Stimulated activated naive CD4-positive, alpha-beta T cell treated with Interleukin-2 at 50 U/mL for 16 hours (primary cell): ENCODE measurements around the gene ENOX1.

Experiments used
- DNase-seq: peaks from one replicate; lab custom pipeline; 2025; lab: John Stamatoyannopoulos, UW

Gene ENOX1

DNA sequence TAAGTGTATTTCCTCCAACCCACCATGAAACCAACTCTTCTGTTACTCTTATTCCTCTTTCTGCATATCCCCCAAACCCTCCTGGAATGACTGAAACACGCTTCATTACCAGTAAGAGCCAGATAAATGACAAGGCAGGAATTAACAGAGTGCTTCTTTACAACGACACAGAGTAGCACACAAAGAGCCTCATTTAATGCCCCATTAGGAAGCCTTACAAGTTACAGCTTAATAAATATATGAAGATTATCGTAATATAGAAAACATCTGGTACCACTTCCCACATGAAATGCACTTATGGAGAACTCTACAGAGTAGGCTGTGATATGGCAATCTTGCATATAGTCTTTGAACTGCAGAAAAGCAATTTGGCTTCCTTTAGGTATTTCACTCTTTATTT lies 116.8 kb downstream of the ENOX1 start:
- no peak for DNase-seq

DNA sequence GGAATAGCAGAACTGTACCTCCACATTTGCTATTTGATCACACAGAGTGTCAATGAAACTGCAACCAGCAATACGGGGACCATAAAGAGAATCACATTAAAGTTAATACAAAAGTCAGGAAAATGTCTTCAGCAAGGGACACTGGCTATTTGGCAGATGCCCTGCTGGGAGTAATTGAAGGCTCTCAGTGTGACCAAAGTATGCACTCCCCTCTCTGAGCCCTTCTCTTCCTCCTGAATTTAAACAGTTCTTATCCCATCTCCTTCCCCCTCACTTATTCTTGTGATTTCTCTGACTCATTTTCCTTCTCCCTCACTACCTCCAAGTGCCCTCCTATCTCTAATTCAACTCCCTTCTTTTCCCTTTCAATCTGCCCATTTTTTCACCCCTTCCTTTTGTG lies 117.7 kb downstream of the ENOX1 start:
- no peak for DNase-seq

GRCh38 chr13:43666403-43666802 lies 120.4 kb downstream of the ENOX1 start:
- DNase-seq: no peak

DNA sequence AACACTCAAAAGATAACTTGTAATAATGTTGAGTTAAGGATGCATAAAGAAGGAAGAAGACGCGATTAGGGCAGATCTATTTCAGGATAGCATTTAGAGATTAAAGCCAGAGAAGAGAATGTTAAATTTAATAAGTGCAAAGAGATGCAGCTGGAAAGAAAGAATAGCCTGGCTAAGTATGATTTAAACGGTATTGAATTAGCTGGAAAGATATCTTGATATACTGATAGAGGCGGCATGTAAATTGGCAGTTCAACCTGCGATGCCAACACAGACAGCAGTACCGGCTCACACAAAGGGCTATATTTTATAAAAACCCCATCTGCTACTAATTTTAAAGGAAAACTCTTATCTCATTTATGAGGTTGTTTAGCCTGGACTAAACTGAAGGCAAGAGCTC lies 121.4 kb downstream of the ENOX1 start:
- no peak for DNase-seq

DNA sequence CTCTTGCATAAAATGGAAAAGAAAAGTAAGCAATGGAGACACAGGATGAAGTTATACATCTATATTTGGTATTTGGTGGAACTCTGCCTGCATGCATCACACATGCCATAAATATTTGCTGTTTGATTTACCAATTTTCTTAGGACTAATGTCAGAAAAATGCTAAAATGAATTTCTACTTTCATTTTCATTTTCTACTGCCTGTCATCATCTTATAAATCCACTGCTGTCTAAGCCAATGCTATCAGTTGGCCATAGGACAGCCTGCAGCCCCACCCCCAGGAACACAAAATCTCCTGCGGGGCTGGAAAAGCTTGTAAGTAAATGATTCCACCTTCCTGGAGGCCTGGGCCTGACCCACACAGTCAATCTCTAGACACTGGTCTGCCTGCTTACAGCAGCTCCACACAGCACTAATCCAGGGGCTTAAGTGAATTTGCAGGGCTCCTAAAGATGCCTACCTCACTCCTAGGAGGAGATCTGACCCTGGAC lies 122.0 kb downstream of the ENOX1 start:
- no peak for DNase-seq

DNA sequence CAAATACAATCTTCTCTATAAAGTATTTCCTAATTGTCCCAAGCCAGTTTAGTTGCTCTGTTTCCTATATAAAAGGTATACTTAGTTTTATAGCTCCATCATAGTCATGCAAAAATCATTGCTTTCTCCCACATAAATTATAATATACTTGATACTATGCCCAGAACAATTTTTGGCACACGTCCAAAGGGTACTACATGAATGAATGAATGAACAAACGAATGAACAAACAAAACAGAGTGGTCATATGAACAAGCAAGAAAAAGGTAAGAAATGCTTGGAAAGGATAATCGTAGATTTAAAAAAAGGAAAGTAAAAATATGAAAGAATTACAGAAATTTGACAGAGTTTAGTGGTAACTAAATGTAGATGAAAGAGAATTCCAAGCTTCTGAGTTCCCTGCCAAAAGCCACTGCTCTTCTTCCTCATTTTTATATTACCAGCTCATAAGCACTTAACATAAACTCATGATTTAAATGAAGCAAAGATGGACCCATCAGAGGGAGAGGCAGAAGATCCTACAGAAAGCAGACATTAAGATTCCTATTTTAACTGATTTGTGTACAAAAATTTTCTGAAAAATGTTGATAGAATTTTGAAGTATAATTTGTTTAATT lies 123.2 kb downstream of the ENOX1 start:
- DNase-seq: no peak

- DNase-seq: no peak
Observed at GRCh38 chr13:43662976-43663375, 123.8 kb downstream of the ENOX1 start.

- no peak for DNase-seq
Observed at GRCh38 chr13:43661161-43661830, 125.5 kb downstream of the ENOX1 start.

GRCh38 chr13:43657485-43657884 lies 129.3 kb downstream of the ENOX1 start:
- no peak for DNase-seq

GRCh38 chr13:43653980-43654379 lies 132.8 kb downstream of the ENOX1 start:
- no peak for DNase-seq

DNA sequence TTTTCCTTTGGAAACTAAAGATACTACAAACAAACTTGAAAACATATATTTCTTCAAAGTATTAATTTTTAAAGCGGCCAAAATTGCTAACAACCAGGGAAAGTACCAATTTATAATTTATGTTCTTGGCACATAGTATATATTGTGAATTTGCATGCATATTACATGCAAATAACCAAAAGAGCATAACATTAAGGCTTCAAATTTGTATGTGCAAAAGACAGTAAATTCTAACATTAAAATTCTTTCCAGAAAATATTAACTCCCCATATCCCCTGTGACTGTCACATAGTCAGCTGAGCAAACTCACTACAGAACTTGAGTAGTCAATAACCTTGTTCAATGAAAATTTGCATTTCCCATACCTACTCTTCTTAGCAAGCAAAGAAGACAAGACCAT lies 133.4 kb downstream of the ENOX1 start:
- DNase-seq: no peak

- no peak for DNase-seq
Observed at GRCh38 chr13:43652760-43653159, 134.0 kb downstream of the ENOX1 start.

- no peak for DNase-seq
Observed at GRCh38 chr13:43650882-43651281, 135.9 kb downstream of the ENOX1 start.

DNA sequence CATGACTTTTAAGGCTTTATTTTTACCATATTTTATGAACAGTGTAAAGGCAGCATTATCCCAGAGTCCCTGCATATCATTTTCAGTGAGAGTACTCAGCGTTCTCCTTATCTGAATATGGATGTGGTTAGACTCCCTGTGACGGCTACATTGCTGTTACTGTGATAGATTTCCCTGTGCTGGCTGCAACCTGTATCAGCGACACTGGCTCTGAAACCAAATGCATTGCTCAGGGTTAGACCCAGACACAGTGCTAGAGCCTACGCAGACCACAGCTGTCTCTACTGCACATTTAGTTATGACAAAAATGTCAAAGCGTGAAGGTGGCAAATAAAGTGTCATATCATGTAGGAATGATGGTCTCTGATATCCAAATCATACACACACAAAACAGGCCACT lies 138.0 kb downstream of the ENOX1 start:
- no peak for DNase-seq

GRCh38 chr13:43647471-43647870 lies 139.3 kb downstream of the ENOX1 start:
- no peak for DNase-seq

GRCh38 chr13:43640476-43640875 lies 146.3 kb downstream of the ENOX1 start:
- no peak for DNase-seq

- no peak for DNase-seq
Observed at GRCh38 chr13:43631106-43631505, 155.7 kb downstream of the ENOX1 start.

DNA sequence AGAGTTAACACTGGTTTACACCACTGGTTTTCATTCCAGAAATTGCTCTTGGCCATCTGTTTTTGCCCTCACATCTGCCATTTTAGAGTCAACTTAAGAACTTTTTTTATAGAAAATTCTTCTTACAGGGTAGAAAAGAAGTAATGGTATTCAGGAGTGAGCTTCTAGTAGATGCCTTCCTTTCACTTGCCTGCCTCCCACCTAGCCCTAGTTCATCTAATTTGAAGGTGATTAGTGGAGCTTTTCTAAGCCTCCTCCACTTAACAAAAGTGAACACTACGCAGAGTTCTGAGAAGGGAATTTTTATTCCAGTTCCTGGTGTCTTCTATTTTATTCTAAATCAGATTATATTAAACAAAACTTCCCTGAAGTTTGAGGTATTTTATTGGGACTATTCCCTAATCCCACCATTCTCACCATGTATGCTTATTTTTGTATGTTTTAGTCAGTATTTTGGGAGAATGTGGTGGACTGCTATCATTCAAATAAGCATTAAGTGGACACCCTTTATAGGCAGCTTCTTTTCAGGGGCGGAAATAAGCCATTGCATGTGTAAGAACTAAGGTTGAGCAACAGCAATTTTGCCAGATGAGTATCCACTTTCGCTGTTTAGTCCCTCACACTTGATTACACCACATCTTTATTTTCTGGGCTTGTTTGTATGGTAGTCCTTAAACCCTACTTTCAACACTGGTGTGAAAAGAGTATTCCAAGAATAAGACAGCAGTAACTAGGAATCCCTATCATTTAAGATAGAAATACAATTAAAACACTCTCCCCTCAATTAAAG lies 156.9 kb downstream of the ENOX1 start:
- no peak for DNase-seq

- no peak for DNase-seq
Observed at GRCh38 chr13:43626994-43627393, 159.8 kb downstream of the ENOX1 start.

DNA sequence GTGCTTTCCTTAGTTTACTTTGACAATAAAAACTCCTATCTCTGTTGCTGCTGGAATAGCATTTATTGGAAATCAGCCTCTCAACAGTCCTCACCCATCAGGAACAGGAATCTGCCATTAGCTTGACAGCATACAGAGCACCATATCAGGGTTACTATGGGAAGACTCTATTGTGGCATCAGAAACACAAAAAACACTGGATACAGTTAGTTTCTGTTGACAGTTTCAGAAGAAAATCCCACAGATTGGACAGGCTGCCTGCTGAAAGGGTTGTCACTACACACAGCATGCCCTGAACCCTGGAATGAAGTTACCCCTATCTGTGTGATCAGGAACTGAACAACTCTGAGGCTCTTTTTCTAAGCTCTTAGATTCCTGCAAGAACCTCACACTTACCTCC lies 172.7 kb downstream of the ENOX1 start:
- DNase-seq: no peak

GRCh38 chr13:43611281-43612273 lies 175.2 kb downstream of the ENOX1 start:
- no peak for DNase-seq
